GM12801 (cell line): ENCODE measurements around the gene ZBTB40.

Source experiments
- CTCF ChIP-seq: IDR thresholded peaks from one replicate; pipeline ENCODE4 v1.5.1; 2011; ENCODE audit warnings: control low read depth; ENCODE audit not compliant: insufficient read length; ENCODE audit errors: extremely low read depth

Gene ZBTB40

GRCh38 chr1:22579541-22580155 is 128.0 kb downstream of the ZBTB40 start:
- no peak for TF ChIP-seq CTCF
